ENCODE measurements around the gene ZNF599. TPM values are rescaled to one million over a fixed set of nuclear protein-coding genes. Genes with fewer than 3 reads are reported as not detected.

Gene ZNF599
- total and polyA plus RNA-seq, 5 donors = 4.0 to 5.8 (median 4.5) TPM

- Histone ChIP-seq H3K27ac (ENCODE audit: low read length) (no peak overlapping the region), H3K4me1 (ENCODE audit: control insufficient read depth, insufficient read depth, low read length) (no peaks in the 10 kb centered on the region), H3K4me3 (ENCODE audit: low read length) (no peak overlapping the region), H3K27me3 (ENCODE audit: control insufficient read depth, insufficient read depth) (no peaks in the 10 kb centered on the region), H3K9me3 (ENCODE audit: control insufficient read depth, low read length) (no peaks in the 10 kb centered on the region)
- WGBS = 34% methylated on average over 11 of the region's 11 CpGs
- ATAC-seq (peak; percentile 72 to 75), DNase-seq (peak in 1 of 3 donors; percentile 17)
- intact Hi-C loops (cut with DNase I) = loop anchor here (1.0 to 10.0 kb wide), 6 partner anchors 65 to 210 kb away; no protein-coding TSS in a partner anchor
Measured at GRCh38 chr19:34712395-34713261, 60.4 kb downstream of the ZNF599 start.

- H3K4me3 ChIP-seq (ENCODE audit: low read length) = no peak overlapping the region
- intact Hi-C loops (cut with DNase I) = loop anchor here (1.0 to 10.0 kb wide), 6 partner anchors 65 to 210 kb away; no protein-coding TSS in a partner anchor
- ATAC-seq = no peak
Measured at GRCh38 chr19:34711890-34712289, 61.1 kb downstream of the ZNF599 start.

More at GRCh38 chr19:34711890-34712289, 61.1 kb downstream of the ZNF599 start:
- H3K27ac ChIP-seq (ENCODE audit: low read length) = no peak overlapping the region
- H3K9me3 ChIP-seq (ENCODE audit: control insufficient read depth, low read length) = no peaks in the 10 kb centered on the region
- H3K4me1 ChIP-seq (ENCODE audit: control insufficient read depth, insufficient read depth, low read length) = no peaks in the 10 kb centered on the region
- WGBS = 62% methylated on average over 6 of the region's 6 CpGs
- no peaks in the 10 kb centered on the region for H3K27me3 ChIP-seq (ENCODE audit: control insufficient read depth, insufficient read depth)
- DNase-seq = no peak

Other genes starting within 250 kb of the ZNF599 start
- gene SCGB2B2, start 96.1 kb downstream of the ZNF599 start, total RNA-seq = under 1 TPM; 0.37 to 0.72 (median 0.55) TPM
- 0.68 TPM for gene SCGB2B2, start 96.1 kb downstream of the ZNF599 start, polyA plus RNA-seq
- 10 to 100 TPM; 30.2 to 47.3 (median 41.3) TPM for gene ZNF302, start 95.5 kb downstream of the ZNF599 start, total RNA-seq
- gene ZNF302, start 95.5 kb downstream of the ZNF599 start, polyA plus RNA-seq = 25.1 TPM
- gene ZNF181, start 39.0 kb downstream of the ZNF599 start, total RNA-seq = 10 to 100 TPM; 18.3 to 24.7 (median 20.8) TPM
- gene ZNF181, start 39.0 kb downstream of the ZNF599 start, polyA plus RNA-seq = 15.1 TPM
- 1 to 10 TPM; 1.4 to 3.4 (median 3.1) TPM for gene ZNF30, start 153.7 kb upstream of the ZNF599 start, total RNA-seq
- gene ZNF30, start 153.7 kb upstream of the ZNF599 start, polyA plus RNA-seq = 1.8 TPM
- gene ZNF792, start 191.0 kb upstream of the ZNF599 start, total RNA-seq = 1 to 10 TPM; 3.3 to 5.1 (median 4.3) TPM
- gene ZNF792, start 191.0 kb upstream of the ZNF599 start, polyA plus RNA-seq = 1.1 TPM
- 10 to 100 TPM; 27.9 to 37.4 (median 32.7) TPM for gene GRAMD1A, start 227.1 kb upstream of the ZNF599 start, total RNA-seq
- gene GRAMD1A, start 227.1 kb upstream of the ZNF599 start, polyA plus RNA-seq = 32.0 TPM